Type B pancreatic cell (in vitro differentiated cells): ENCODE results near the gene CMPK1. TPM values are rescaled to one million over a fixed set of nuclear protein-coding genes. Genes with fewer than 3 reads are reported as not detected.
"Not testable (repeated sequence)": the region's sequence is repeated elsewhere in the genome, so short reads cannot be mapped to it uniquely, and the experiment has no call there.

Experiments
- DNase-seq: peaks from one replicate; pipeline ENCODE4 v3.0.0; 2021; ENCODE audit warnings: mixed read lengths; ENCODE audit not compliant: unreplicated experiment; ENCODE audit errors: extremely low spot score
- H3K27ac Mint-ChIP-seq: 2 replicates; pipeline ENCODE4 v1.8.0; 2021; ENCODE audit warnings: mild to moderate bottlenecking, mixed read lengths
- H3K27me3 Mint-ChIP-seq: 2 replicates; pipeline ENCODE4 v1.8.0; 2021; ENCODE audit warnings: mixed read lengths
- H3K36me3 Mint-ChIP-seq: 2 replicates; pipeline ENCODE4 v1.8.0; 2021; ENCODE audit warnings: mixed read lengths
- H3K4me1 Mint-ChIP-seq: one replicate; pipeline ENCODE4 v1.8.0; 2021; ENCODE audit warnings: mixed read lengths; ENCODE audit not compliant: unreplicated experiment
- H3K4me3 Mint-ChIP-seq: 2 replicates; pipeline ENCODE4 v1.8.0; 2021; ENCODE audit warnings: mild to moderate bottlenecking, mixed read lengths
- H3K9me3 Mint-ChIP-seq: 2 replicates; pipeline ENCODE4 v1.8.0; 2021; ENCODE audit warnings: mixed read lengths
- total RNA-seq: library from RNA; stranded (reverse); gene quantifications from 2 replicates; pipeline ENCODE4 v1.2.1, GENCODE V29; 2021; ENCODE audit warnings: low replicate concordance
- TF ChIP-seq, protein P1 (sequence below): fragments of 200-600 bp; sonication (generic); conservative IDR thresholded peaks from 2 replicates; pipeline ENCODE4 v1.5.0; 2021; ENCODE audit warnings: antibody characterized with exemption, mild to moderate bottlenecking

CMPK1 gene
- total RNA-seq, 1 donor from 2014 or later = 53.2 TPM

DNA sequence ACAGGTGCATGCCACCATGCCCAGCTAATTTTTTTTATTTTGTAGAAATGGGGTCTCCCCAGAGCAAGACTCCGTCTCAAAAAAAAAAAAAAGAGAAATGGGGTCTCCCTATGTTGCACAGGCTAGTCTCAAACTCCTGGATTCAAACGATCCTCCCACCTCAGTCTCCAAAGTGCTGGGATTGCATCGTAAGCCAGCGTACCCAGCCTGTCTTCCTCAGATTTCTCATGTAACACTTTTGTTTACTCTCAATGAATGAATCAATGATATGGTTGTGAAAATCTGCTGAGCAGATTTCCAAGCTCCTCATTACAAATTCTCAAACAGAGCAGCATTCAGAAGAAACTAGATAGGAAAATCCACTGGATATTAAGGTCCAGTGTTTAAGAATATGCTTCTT, 6.6 kb downstream of the CMPK1 start:
- TF ChIP-seq, protein P1, sequence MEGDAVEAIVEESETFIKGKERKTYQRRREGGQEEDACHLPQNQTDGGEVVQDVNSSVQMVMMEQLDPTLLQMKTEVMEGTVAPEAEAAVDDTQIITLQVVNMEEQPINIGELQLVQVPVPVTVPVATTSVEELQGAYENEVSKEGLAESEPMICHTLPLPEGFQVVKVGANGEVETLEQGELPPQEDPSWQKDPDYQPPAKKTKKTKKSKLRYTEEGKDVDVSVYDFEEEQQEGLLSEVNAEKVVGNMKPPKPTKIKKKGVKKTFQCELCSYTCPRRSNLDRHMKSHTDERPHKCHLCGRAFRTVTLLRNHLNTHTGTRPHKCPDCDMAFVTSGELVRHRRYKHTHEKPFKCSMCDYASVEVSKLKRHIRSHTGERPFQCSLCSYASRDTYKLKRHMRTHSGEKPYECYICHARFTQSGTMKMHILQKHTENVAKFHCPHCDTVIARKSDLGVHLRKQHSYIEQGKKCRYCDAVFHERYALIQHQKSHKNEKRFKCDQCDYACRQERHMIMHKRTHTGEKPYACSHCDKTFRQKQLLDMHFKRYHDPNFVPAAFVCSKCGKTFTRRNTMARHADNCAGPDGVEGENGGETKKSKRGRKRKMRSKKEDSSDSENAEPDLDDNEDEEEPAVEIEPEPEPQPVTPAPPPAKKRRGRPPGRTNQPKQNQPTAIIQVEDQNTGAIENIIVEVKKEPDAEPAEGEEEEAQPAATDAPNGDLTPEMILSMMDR = no peak
- H3K9me3 Mint-ChIP-seq = no peaks in the 10 kb centered on the region
- H3K36me3 Mint-ChIP-seq = no peaks in the 10 kb centered on the region
- H3K4me3 Mint-ChIP-seq = no peak overlapping the region
- peak overlapping the region; percentile 29 for H3K27ac Mint-ChIP-seq
- H3K4me1 Mint-ChIP-seq = peaks cover 6% of the 10 kb centered on the region
- no peak for DNase-seq
- no peaks in the 10 kb centered on the region for H3K27me3 Mint-ChIP-seq

DNA sequence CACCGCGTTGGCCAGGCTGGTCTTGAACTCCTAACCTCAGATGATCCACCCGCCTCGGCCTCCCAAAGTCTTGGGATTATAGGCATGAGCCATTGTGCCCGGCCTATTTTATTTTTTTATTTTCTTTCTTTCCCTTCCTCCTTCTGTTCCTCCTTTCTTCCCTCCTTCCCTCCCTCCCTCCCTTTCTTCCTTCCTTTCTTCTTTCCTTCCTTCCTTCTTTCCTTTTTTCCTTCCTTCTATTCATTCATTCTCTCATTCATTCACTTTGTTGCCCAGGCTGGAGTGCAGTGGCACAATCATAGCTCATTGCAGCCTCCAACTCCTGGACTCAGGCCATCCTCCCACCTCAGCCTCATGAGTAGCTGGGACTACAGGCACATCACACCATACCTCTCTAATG, 13.4 kb downstream of the CMPK1 start:
- not testable (repeated sequence) for H3K36me3 Mint-ChIP-seq, H3K4me3 Mint-ChIP-seq, DNase-seq, H3K4me1 Mint-ChIP-seq, H3K9me3 Mint-ChIP-seq, H3K27me3 Mint-ChIP-seq, H3K27ac Mint-ChIP-seq

DNA sequence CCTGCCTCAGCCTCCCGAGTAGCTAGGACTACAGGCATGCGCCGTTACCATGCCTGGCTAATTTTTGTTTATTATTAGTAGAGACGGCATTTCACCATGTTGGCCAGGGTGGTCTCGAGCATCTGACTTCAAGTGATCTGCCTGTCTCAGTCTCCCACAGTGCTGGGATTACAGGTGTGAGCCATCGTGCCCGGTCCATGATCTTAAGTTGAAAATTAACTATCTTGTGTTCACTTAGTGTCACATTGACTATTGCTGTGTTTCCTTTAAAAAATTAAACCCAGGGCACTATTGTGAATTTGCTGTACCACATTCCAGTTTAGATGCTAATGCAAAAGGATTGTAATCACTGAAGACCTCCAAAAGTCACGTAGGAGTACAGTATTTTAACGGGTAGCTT, 14.1 kb downstream of the CMPK1 start:
- Mint-ChIP-seq H3K9me3 (no peaks in the 10 kb centered on the region), H3K4me1 (peaks cover 9% of the 10 kb centered on the region), H3K27ac (no peak overlapping the region), H3K27me3 (no peaks in the 10 kb centered on the region), H3K36me3 (peaks cover 7% of the 10 kb centered on the region), H3K4me3 (no peak overlapping the region)
- TF ChIP-seq, protein P1 = no peak
- no peak for DNase-seq

DNA sequence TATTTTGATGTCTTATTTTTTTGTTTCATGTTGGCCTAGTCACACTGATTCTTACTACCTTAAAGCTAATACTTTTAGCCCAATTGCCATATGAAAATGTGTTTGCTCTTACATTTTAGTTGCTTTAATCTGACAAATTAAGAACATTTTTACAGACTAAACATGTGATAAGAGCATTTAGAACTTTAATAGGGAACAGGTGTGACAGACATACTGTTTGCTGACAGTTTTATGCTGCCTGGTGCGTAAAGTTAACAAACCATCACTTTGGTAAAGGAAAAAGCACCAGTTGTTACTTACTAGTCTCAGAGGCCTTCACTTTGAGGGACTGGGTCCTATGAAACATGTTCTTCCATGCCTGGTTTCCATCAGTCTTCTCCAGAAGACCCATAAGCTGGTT, 14.7 kb downstream of the CMPK1 start:
- TF ChIP-seq, protein P1 = no peak
- H3K4me3 Mint-ChIP-seq = no peak overlapping the region
- no peak for DNase-seq
- H3K36me3 Mint-ChIP-seq = peaks cover 7% of the 10 kb centered on the region
- H3K27ac Mint-ChIP-seq = no peak overlapping the region
- H3K9me3 Mint-ChIP-seq = no peaks in the 10 kb centered on the region
- H3K27me3 Mint-ChIP-seq = no peaks in the 10 kb centered on the region
- peaks cover 9% of the 10 kb centered on the region for H3K4me1 Mint-ChIP-seq

DNA sequence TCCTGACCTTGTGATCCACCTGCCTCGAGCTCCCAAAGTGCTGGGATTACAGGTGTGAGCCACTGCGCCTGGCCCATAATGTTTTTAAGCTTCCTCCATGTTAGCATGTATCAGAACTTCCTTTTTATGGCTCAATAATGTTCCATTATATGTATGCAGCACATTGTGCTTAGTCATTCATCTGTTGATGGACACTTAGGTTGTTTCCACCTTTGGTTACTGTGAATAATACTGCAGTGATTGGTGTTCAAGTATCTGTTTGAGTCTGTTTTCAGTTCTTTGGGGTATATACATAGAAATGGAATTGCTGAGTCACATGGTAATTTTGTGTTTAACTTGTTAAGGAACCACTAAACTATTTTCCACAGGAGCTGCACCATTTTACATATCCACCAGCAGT, 17.7 kb downstream of the CMPK1 start:
- TF ChIP-seq, protein P1 = no peak
- DNase-seq = no peak
- H3K4me1 Mint-ChIP-seq = peaks cover 9% of the 10 kb centered on the region
- no peak overlapping the region for H3K4me3 Mint-ChIP-seq
- H3K9me3 Mint-ChIP-seq = no peaks in the 10 kb centered on the region
- no peaks in the 10 kb centered on the region for H3K27me3 Mint-ChIP-seq
- no peak overlapping the region for H3K27ac Mint-ChIP-seq
- peaks cover 7% of the 10 kb centered on the region for H3K36me3 Mint-ChIP-seq

DNA sequence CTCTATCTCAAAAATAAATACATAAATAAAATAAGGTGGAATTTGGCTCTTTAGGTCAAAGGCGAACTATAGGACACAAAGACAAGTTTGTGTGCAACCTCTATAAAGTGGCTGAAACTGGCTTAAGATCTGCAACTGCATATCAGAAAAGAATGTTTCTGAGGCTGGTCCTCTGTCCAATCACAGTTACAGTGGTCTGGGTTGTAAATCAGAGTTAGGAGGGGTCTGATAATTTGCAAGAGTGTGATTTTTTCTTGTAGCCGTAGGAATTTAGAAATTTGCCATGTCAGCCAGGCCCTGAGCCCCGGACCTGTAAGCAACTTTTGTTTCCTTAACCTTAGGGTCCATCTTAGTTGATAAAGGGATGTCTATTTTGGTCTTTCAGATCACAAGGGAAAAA, 27.8 kb downstream of the CMPK1 start:
- TF ChIP-seq, protein P1 = no peak
- no peak for DNase-seq
- Mint-ChIP-seq H3K27ac (no peak overlapping the region), H3K27me3 (no peaks in the 10 kb centered on the region), H3K4me3 (no peak overlapping the region), H3K9me3 (no peaks in the 10 kb centered on the region), H3K4me1 (no peaks in the 10 kb centered on the region), H3K36me3 (peaks cover 4% of the 10 kb centered on the region)
